Neural progenitor cell (in vitro differentiated cells): ENCODE data around the gene MARK4.

Source experiments
- CTCF ChIP-seq: fragments of 200-600 bp; sonication (generic); IDR thresholded peaks from 2 replicates; pipeline ENCODE4 v1.5.1; 2017; ENCODE audit warnings: antibody characterized with exemption, mild to moderate bottlenecking
- EZH2 ChIP-seq: fragments of 200-600 bp; sonication (generic); IDR thresholded peaks from 2 replicates; pipeline ENCODE4 v1.6.1; 2017; ENCODE audit warnings: antibody characterized with exemption, mild to moderate bottlenecking, moderate library complexity

GRCh38 chr19:45258862-45259261 lies 7.8 kb downstream of the MARK4 start:
- no peak for TF ChIP-seq EZH2
- no peak for TF ChIP-seq CTCF
